Measurements from ENCODE around the gene MRPS10. TPM values are rescaled to one million over a fixed set of nuclear protein-coding genes. Genes with fewer than 3 reads are reported as not detected.

MRPS10 gene
- total RNA-seq, 1 donor, result 52.5 TPM

- no peaks in the 10 kb centered on the region for H3K79me2 ChIP-seq (ENCODE audit: insufficient read depth, low read length)
- TF ChIP-seq, protein P1, sequence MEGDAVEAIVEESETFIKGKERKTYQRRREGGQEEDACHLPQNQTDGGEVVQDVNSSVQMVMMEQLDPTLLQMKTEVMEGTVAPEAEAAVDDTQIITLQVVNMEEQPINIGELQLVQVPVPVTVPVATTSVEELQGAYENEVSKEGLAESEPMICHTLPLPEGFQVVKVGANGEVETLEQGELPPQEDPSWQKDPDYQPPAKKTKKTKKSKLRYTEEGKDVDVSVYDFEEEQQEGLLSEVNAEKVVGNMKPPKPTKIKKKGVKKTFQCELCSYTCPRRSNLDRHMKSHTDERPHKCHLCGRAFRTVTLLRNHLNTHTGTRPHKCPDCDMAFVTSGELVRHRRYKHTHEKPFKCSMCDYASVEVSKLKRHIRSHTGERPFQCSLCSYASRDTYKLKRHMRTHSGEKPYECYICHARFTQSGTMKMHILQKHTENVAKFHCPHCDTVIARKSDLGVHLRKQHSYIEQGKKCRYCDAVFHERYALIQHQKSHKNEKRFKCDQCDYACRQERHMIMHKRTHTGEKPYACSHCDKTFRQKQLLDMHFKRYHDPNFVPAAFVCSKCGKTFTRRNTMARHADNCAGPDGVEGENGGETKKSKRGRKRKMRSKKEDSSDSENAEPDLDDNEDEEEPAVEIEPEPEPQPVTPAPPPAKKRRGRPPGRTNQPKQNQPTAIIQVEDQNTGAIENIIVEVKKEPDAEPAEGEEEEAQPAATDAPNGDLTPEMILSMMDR (IDR thresholded peaks at IDR 0.05; ENCODE audit: extremely low read depth, low read depth, low read length), result no peak
- no peak overlapping the region for H3K27ac ChIP-seq (ENCODE audit: low read depth, low read length)
- no peaks in the 10 kb centered on the region for H3K9me3 ChIP-seq (ENCODE audit: low read depth, low read length)
- no peaks in the 10 kb centered on the region for H3K36me3 ChIP-seq (ENCODE audit: insufficient read depth, low read length)
- no peak for DNase-seq (ENCODE audit: insufficient read length, low spot score, missing footprints)
- no peak overlapping the region for H2AFZ ChIP-seq (ENCODE audit: low read length)
- H3K27me3 ChIP-seq (ENCODE audit: insufficient read depth, low read length), result no peaks in the 10 kb centered on the region
- H3K4me3 ChIP-seq (ENCODE audit: insufficient read depth, low read length), result no peak overlapping the region
- H3K4me2 ChIP-seq (ENCODE audit: insufficient read depth, low read length), result no peak overlapping the region
- H3K4me1 ChIP-seq (ENCODE audit: insufficient read depth, low read length), result no peaks in the 10 kb centered on the region
- no peaks in the 10 kb centered on the region for H4K20me1 ChIP-seq (ENCODE audit: insufficient read depth, low read length)
Observed at GRCh38 chr6:42179945-42180313, 37.7 kb downstream of the MRPS10 start.

- H3K4me2 ChIP-seq (ENCODE audit: insufficient read depth, low read length), result no peak overlapping the region
- no peak for DNase-seq (ENCODE audit: insufficient read length, low spot score, missing footprints)
- no peak overlapping the region for H3K27ac ChIP-seq (ENCODE audit: low read depth, low read length)
- H3K4me3 ChIP-seq (ENCODE audit: insufficient read depth, low read length), result no peak overlapping the region
- H3K27me3 ChIP-seq (ENCODE audit: insufficient read depth, low read length), result no peaks in the 10 kb centered on the region
- TF ChIP-seq, protein P1 (IDR thresholded peaks at IDR 0.05; ENCODE audit: extremely low read depth, low read depth, low read length), result no peak
- H4K20me1 ChIP-seq (ENCODE audit: insufficient read depth, low read length), result no peaks in the 10 kb centered on the region
- H3K4me1 ChIP-seq (ENCODE audit: insufficient read depth, low read length), result no peaks in the 10 kb centered on the region
- H3K9me3 ChIP-seq (ENCODE audit: low read depth, low read length), result no peaks in the 10 kb centered on the region
- H2AFZ ChIP-seq (ENCODE audit: low read length), result no peak overlapping the region
- no peaks in the 10 kb centered on the region for H3K79me2 ChIP-seq (ENCODE audit: insufficient read depth, low read length)
- no peaks in the 10 kb centered on the region for H3K36me3 ChIP-seq (ENCODE audit: insufficient read depth, low read length)
Observed at GRCh38 chr6:42179261-42179944, 38.3 kb downstream of the MRPS10 start.

DNA sequence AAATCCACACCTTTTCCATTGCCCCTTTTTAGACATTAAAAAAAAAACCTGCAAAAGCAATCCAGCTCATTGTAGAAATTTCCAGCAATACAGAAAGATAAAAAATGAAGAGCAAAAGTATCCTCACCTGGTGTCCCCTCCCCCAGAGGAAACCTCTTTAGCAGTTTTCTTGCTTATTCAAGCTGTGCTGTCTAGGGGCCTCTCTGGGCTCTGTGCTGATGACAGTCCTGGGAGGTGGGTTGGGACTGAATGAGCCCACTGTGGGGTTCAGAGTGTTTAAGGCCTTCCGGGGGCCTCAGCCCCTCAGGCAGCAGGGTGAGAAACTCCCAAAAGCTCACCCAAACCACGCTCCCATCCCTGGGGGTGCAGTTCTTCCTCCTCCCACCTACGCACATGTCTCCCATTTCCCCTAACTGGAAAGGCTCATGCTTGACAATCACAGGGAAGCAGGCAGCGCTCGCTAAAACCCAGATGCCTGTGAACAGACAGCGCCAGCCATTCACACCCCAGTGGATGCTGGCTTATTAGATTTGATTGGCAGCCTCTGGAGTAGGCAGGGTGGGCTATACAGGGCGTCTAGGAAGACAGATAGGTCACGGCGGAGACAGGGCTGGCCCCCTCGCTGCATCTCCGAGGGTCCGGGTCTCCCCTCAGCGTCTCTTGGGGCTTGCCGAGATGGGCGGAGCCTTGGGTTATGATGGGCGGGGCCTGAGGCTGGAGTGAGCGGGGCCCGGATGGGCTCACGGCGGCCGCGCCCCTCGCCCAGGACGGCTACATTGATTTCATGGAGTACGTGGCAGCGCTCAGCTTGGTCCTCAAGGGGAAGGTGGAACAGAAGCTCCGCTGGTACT is 39.9 kb downstream of the MRPS10 start:
- Histone ChIP-seq H3K36me3 (ENCODE audit: insufficient read depth, low read length) (no peaks in the 10 kb centered on the region), H3K9me3 (ENCODE audit: low read depth, low read length) (no peaks in the 10 kb centered on the region), H3K4me3 (ENCODE audit: insufficient read depth, low read length) (peak overlapping the region; percentile 53), H3K27ac (ENCODE audit: low read depth, low read length) (no peak overlapping the region), H2AFZ (ENCODE audit: low read length) (peak overlapping the region; percentile 73), H3K4me2 (ENCODE audit: insufficient read depth, low read length) (peak overlapping the region; percentile 40), H3K27me3 (ENCODE audit: insufficient read depth, low read length) (no peaks in the 10 kb centered on the region), H3K79me2 (ENCODE audit: insufficient read depth, low read length) (no peaks in the 10 kb centered on the region), H3K4me1 (ENCODE audit: insufficient read depth, low read length) (no peaks in the 10 kb centered on the region), H4K20me1 (ENCODE audit: insufficient read depth, low read length) (no peaks in the 10 kb centered on the region)
- TF ChIP-seq, protein P1 (IDR thresholded peaks at IDR 0.05; ENCODE audit: extremely low read depth, low read depth, low read length), result no peak
- no peak for DNase-seq (ENCODE audit: insufficient read length, low spot score, missing footprints)

DNA sequence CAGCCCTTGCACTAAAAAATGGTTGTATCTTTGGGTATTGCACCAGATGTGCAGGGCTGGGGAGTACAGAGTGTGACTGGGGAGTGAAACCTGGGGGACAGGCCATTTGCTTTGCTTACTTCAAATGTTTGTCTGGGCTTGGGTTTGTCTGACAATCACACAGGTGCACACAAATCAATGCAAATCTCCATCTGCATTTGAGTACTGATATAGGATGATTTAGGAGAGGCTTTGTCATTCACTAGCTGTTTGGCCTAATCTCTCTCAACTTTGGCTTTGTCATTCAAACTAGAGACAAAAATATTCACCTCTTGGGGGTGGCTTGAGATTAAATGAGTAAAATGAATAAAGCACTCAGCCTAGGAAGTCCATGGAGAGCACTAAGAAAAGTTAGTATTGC is 40.7 kb downstream of the MRPS10 start:
- Histone ChIP-seq H4K20me1 (ENCODE audit: insufficient read depth, low read length) (no peaks in the 10 kb centered on the region), H3K36me3 (ENCODE audit: insufficient read depth, low read length) (no peaks in the 10 kb centered on the region), H3K27me3 (ENCODE audit: insufficient read depth, low read length) (no peaks in the 10 kb centered on the region), H3K4me1 (ENCODE audit: insufficient read depth, low read length) (no peaks in the 10 kb centered on the region), H2AFZ (ENCODE audit: low read length) (no peak overlapping the region), H3K4me2 (ENCODE audit: insufficient read depth, low read length) (no peak overlapping the region), H3K27ac (ENCODE audit: low read depth, low read length) (no peak overlapping the region), H3K4me3 (ENCODE audit: insufficient read depth, low read length) (no peak overlapping the region), H3K9me3 (ENCODE audit: low read depth, low read length) (no peaks in the 10 kb centered on the region), H3K79me2 (ENCODE audit: insufficient read depth, low read length) (no peaks in the 10 kb centered on the region)
- DNase-seq (ENCODE audit: insufficient read length, low spot score, missing footprints), result no peak
- TF ChIP-seq, protein P1 (IDR thresholded peaks at IDR 0.05; ENCODE audit: extremely low read depth, low read depth, low read length), result no peak

Measured in osteoblast (primary cell).